ENCODE measurements around the gene SPATS1. TPM values are rescaled to one million over a fixed set of nuclear protein-coding genes. Genes with fewer than 3 reads are reported as not detected.

The SPATS1 gene
- total and polyA plus RNA-seq, 2 of the 4 experiments (the other 2 are of a cell fraction) = not detected

GRCh38 chr6:44321210-44321609 lies 21.2 kb upstream of the SPATS1 start:
- Histone ChIP-seq H4K91ac (ENCODE audit: insufficient read depth, low read depth, low read length) (no peak overlapping the region), H3K27ac (ENCODE audit: insufficient read depth, low read length) (no peak overlapping the region), H2BK5ac (ENCODE audit: low read depth, low read length, poor library complexity, severe bottlenecking) (no peak overlapping the region), H2AK9ac (replicated peaks; ENCODE audit: low read depth, low read length, poor library complexity) (no peak overlapping the region), H3K4me2 (ENCODE audit: low read depth, low read length) (no peak overlapping the region), H3K18ac (ENCODE audit: low read depth, low read length) (no peak overlapping the region), H3K4ac (ENCODE audit: low read depth, low read length) (no peak overlapping the region), H3K14ac (replicated peaks; ENCODE audit: low read depth, low read length) (no peak overlapping the region), H3K23ac (ENCODE audit: low read depth, low read length) (no peak overlapping the region), H3K9ac (ENCODE audit: low read depth, low read length) (no peak overlapping the region), H3K56ac (ENCODE audit: extremely low read depth, insufficient read depth, low read length) (no peak overlapping the region), H2BK120ac (ENCODE audit: low read depth, low read length) (no peak overlapping the region), H3K4me3 (ENCODE audit: insufficient read depth, low read depth, low read length) (no peak overlapping the region), H2AK5ac (ENCODE audit: low read depth, low read length) (no peak overlapping the region), H4K8ac (ENCODE audit: low read depth in 2 of 2, low read length in 2 of 2) (no peak overlapping the region), H3K9me1 (ENCODE audit: insufficient read depth, low read length) (no peaks in the 10 kb centered on the region), H2BK15ac (ENCODE audit: low read depth, low read length) (no peak overlapping the region), H3K9me3 (ENCODE audit: control insufficient read depth, insufficient read depth, low read length) (no peaks in the 10 kb centered on the region), H2BK20ac (ENCODE audit: low read depth, low read length) (no peak overlapping the region), H4K5ac (ENCODE audit: low read depth, low read length) (no peak overlapping the region), H3K36me3 (ENCODE audit: control insufficient read depth, insufficient read depth, low read length) (no peaks in the 10 kb centered on the region), H3K27me3 (ENCODE audit: control insufficient read depth, insufficient read depth, low read length) (peaks cover 41% of the 10 kb centered on the region), H4K20me1 (ENCODE audit: insufficient read depth, low read length) (no peaks in the 10 kb centered on the region), H2AFZ (replicated peaks; ENCODE audit: low read length, poor library complexity) (no peak overlapping the region), H3K79me1 (ENCODE audit: low read depth in 1 of 2, low read length in 2 of 2) (no peaks in the 10 kb centered on the region), H3K4me1 (ENCODE audit: control insufficient read depth, insufficient read depth, low read length) (no peaks in the 10 kb centered on the region)
- BruUV-seq (replicated peaks) = no TSS peak
- DNase-seq = no peak
- CTCF ChIA-PET = no interaction called here
- TF ChIP-seq RAD21 (IDR thresholded peaks at IDR 0.05; ENCODE audit: low read length) (no peak), RFX5 (IDR thresholded peaks at IDR 0.05; ENCODE audit: low read depth, low read length) (no peak), SMC3 (IDR thresholded peaks at IDR 0.05; ENCODE audit: low read depth, low read length) (no peak), CHD1 (IDR thresholded peaks at IDR 0.05; ENCODE audit: low read depth, low read length) (no peak), CEBPB (IDR thresholded peaks at IDR 0.05; ENCODE audit: low read depth, low read length) (no peak), POLR2A (IDR thresholded peaks at IDR 0.05; ENCODE audit: low read depth, low read length) (no peak), MAFK (IDR thresholded peaks at IDR 0.05; ENCODE audit: low read depth, low read length) (no peak), NFE2L2 (IDR thresholded peaks at IDR 0.05; ENCODE audit: low read depth, low read length) (no peak), BHLHE40 (IDR thresholded peaks at IDR 0.05; ENCODE audit: low read depth, low read length) (no peak), MAZ (IDR thresholded peaks at IDR 0.05; ENCODE audit: borderline replicate concordance, low read depth, low read length) (no peak)
- TF ChIP-seq, protein P1, sequence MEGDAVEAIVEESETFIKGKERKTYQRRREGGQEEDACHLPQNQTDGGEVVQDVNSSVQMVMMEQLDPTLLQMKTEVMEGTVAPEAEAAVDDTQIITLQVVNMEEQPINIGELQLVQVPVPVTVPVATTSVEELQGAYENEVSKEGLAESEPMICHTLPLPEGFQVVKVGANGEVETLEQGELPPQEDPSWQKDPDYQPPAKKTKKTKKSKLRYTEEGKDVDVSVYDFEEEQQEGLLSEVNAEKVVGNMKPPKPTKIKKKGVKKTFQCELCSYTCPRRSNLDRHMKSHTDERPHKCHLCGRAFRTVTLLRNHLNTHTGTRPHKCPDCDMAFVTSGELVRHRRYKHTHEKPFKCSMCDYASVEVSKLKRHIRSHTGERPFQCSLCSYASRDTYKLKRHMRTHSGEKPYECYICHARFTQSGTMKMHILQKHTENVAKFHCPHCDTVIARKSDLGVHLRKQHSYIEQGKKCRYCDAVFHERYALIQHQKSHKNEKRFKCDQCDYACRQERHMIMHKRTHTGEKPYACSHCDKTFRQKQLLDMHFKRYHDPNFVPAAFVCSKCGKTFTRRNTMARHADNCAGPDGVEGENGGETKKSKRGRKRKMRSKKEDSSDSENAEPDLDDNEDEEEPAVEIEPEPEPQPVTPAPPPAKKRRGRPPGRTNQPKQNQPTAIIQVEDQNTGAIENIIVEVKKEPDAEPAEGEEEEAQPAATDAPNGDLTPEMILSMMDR (conservative IDR thresholded peaks at IDR 0.05; ENCODE audit: low read depth, low read length) = no peak
- intact Hi-C loops (cut with micrococcal nuclease) = no loop called here
- ATAC-seq (ENCODE audit: low read depth) = no peak
- in situ Hi-C loops (cut with MboI; ENCODE audit: low sequenced_read_pairs) = no loop called here
- WGBS, 2 experiments (ENCODE audit: extremely low coverage in 2 of 2, insufficient read length in 1 of 2) = no CpG with 5 or more reads among the region's 3 CpGs
- POLR2A ChIA-PET (ENCODE audit: unreplicated experiment) = no interaction called here
- dilution Hi-C loops (cut with HindIII; ENCODE audit: low sequenced_read_pairs, unreplicated experiment) = no loop called here
